ENCODE data around the gene GYPC.

Gene GYPC

DNA sequence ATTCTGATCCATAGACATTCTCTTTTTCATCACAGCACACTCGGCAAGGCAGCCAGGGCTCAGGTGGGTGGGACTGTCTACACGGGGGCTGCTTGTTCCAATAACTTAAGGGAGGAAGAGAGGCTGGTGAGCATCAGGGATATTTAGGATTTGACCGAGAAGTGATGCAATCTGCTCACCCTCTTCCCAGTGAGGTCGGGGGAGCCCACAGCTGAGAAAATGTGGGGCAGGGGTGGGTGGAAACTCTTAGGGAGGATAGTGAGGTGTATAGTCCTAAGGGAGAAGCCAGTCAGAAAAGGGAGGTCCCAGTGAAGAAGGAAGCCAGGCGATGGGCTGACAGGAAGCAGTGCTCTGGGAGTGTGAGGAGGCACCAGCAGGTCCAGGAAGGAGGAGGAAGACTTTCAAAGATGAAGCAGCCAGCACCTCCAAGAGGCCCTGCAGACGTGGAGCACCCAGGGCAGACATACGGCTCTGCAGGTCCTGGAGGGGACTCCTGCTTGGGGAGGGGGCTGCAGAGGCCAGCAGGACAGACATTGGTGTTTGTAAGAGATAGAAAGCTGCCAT is 76.8 kb downstream of the GYPC start:
- no peak for DNase-seq (ENCODE audit: low spot score)

DNA sequence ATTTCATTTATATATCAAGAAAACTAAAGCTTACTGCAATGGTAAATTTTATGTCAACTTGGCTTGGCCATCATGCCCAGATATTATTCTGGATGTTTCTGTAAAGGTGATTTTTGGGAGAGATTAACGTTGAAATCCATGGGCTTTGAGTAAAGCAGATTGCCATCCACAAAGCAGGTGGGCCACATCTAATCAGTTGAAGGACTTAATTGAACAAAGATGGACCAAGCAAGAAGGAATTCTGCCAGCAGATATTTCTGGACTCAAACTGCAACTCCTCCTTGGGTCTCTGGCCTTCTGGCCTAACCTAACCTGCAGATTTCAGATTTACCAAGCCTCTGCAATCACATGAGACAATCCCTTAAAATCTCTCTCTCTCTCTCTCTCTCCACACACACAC is 77.8 kb downstream of the GYPC start:
- DNase-seq (ENCODE audit: low spot score) = no peak

DNA sequence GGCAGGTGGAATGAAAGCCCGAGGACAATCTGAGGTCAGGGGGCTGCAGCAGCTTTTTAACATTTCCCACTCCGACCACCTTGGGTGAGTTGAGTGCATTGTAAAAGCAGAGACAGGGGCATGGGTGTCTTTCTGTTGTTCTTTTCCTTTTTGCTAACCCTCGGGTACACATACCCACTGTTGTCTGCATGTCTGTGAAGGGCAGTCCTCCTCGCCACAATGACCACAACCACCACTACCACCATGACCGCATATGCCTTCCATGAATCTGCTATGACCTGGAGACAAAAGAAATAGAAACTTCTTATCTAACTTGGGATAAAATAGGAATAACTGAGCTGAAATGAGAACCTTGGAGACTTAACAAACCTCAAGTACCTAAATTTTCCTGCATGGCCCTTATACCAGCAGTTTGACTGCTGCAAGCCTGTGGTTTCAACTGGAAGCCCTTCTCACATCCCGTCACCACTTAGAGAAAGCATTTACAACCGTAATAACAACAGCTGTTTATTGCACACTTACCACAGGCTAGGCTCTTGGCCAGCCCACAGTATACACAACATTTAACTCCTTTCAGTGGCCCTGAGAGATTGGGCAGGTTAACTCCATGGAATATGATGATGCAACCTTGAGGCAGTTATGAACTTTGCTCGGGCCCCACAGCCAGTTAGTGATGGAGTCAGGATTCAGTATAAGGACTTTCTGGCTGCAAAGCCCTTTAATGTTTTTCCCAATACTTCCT is 80.3 kb downstream of the GYPC start:
- DNase-seq (ENCODE audit: low spot score) = no peak

DNA sequence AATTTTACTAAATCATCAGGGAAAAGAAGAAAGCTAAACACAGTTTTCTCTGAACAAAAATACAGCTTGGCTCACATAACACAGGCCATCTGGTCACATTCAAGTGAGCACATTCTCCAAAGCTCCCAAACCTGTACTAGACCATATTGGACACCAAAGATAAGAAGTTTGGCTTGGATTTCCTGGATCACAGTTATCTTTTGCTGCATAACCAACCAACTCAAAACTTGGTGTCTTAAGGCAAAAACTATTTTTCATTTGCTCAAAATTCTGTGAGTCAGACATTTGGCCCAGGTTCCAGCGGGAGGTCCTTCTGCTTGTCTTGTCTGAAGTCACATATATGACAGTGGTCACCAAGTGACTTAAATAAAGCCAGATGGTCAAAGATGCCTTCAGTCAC is 83.2 kb downstream of the GYPC start:
- DNase-seq (ENCODE audit: low spot score) = no peak

DNA sequence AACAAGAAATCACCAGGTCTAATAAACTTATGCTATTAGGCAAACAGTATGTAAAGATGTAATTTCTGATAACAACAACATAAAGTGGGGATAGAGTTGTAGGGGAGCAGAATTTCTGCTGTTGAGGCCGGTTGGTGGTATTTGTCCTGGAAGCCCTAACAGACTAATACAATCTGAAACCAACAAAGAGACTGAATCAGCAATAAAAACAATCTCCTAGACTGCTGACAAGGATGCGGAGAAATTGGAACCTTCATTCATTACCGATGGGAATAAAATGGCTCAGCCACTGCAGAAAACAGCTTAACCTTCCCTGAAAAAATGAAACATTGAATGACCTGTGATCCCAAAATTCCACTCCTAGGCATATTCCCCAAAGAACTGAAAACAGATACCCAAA is 88.7 kb downstream of the GYPC start:
- DNase-seq (ENCODE audit: low spot score) = no peak

Data from activated CD4-positive, alpha-beta T cell treated with anti-CD3 and anti-CD28 coated beads, Interleukin-2, Interleukin-4, amounts not matched to agents 100 ng/mL and 50 ng/mL, durations not matched to agents 16 hours and 8 hours (primary cell).